Fibroblast of villous mesenchyme (primary cell): ENCODE measurements around the gene PPP2R2B. TPM values are rescaled to one million over a fixed set of nuclear protein-coding genes. Genes with fewer than 3 reads are reported as not detected.
A peak's percentile ranks its signal among the peaks of the same experiment; 100 is the strongest.

Experiments used
- DNase-seq: peaks from one replicate; pipeline ENCODE4 v3.0.0-alpha.2; 2010; ENCODE audit warnings: low read depth
- H3K4me3 ChIP-seq: 2 replicates; pipeline ENCODE4 v1.5.1; 2011; ENCODE audit warnings: low read depth, mild to moderate bottlenecking, low read length
- total RNA-seq: library from RNA; depleted of rRNA; stranded (reverse); fragments of >200 nt; gene quantifications from 2 replicates; pipeline ENCODE4 v1.2.3, GENCODE V29; 2012
- TF ChIP-seq, protein P1 (sequence below): IDR thresholded peaks from 2 replicates; pipeline ENCODE4 v1.5.1; 2012; ENCODE audit warnings: low read depth, mild to moderate bottlenecking, low read length; ENCODE audit not compliant: insufficient read depth

The PPP2R2B gene
- total RNA-seq, 1 donor: 2.2 TPM

DNA sequence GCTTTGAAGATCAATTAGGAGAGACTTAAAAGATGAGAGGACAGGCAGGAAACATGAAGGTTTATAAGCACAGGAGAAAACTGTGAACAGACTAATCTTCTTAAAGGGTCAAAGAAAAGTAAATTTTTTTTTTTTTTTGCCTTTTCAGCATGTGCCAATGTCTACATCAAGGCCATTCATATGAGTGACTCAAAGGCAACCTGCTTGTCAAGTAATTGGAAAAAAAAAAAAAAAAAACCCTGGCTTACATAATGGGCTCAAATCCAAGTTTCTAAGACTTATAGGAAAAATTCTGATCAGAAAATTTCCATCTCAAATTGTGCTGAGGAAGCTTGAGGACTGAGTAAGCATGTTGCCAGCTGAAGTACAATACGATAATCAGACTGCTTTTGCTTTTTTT is 15.9 kb downstream of the PPP2R2B start:
- H3K4me3 ChIP-seq: no peak overlapping the region
- TF ChIP-seq, protein P1, sequence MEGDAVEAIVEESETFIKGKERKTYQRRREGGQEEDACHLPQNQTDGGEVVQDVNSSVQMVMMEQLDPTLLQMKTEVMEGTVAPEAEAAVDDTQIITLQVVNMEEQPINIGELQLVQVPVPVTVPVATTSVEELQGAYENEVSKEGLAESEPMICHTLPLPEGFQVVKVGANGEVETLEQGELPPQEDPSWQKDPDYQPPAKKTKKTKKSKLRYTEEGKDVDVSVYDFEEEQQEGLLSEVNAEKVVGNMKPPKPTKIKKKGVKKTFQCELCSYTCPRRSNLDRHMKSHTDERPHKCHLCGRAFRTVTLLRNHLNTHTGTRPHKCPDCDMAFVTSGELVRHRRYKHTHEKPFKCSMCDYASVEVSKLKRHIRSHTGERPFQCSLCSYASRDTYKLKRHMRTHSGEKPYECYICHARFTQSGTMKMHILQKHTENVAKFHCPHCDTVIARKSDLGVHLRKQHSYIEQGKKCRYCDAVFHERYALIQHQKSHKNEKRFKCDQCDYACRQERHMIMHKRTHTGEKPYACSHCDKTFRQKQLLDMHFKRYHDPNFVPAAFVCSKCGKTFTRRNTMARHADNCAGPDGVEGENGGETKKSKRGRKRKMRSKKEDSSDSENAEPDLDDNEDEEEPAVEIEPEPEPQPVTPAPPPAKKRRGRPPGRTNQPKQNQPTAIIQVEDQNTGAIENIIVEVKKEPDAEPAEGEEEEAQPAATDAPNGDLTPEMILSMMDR: no peak
- DNase-seq: no peak

DNA sequence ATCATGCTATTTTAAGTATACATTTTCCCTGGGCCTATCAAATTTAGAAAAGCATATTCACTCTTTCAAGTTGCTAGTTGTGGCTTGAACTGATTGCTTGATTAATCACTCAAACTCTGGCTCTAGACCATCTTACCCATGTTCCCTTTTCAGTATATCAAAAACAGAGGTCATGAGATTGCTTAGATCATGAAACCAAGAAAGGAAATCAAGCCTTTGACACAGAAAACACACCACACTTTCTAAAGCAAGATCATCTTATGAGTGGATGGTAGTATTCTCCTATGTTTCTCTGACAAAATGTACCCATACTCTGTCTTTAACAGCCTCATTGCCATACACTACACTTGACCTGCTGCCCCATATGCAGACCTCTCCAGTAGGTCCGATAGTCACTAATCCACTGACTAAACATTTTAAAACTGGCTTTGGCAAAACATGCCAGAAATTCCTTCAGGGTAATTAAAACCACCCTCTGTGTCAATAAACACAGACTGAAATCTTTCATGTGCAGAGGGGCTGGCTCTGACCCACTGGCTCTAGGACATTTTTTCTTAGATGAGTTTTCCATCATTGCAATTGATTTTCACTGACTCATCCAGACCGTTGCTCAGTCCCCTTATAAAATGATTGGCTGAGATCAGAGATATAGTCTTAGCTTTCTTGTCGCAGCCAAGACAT is 18.2 kb downstream of the PPP2R2B start:
- DNase-seq: peak; percentile 66
- H3K4me3 ChIP-seq: no peak overlapping the region

DNA sequence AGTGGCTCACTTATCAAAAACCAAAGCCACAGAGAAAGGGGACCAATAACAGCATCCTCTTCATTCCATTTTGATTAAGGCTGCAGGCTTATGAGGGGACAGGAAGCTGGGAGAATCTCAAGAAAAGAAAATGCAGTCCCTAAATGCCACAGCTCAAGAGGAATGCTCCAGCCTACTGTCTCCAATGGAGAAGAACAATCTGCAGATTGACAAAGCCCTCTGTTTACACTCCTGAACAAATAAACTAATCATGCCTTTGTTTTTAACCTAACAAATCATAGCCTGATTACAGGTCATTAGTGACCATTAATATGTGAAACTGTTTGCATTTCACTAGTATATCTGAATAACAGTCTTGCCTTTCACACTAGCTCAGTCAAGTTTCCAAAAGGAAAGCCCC is 26.5 kb downstream of the PPP2R2B start:
- no peak for DNase-seq
- H3K4me3 ChIP-seq: no peak overlapping the region
- TF ChIP-seq, protein P1: no peak

More for the DNA sequence above, 18.2 kb downstream of the PPP2R2B start:
- TF ChIP-seq, protein P1: no peak

DNA sequence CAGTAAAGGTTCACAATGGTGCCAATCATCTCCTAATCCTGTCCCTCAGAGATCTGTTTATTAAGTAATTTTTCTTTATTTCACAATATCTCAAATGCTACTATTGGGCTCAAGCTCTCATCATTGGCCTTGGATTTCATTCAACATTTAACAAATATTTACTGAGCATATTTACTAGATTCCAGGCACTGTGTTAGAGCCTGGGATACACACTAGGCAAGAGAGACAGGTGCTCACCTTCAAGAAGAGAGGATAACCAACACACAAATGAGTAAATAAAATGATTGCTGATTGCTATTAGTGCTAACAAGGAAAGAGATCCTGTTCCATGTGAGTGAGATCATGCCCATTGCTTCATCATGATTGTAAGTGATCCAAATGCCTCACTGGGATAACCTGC is 27.4 kb downstream of the PPP2R2B start:
- DNase-seq: no peak

DNA sequence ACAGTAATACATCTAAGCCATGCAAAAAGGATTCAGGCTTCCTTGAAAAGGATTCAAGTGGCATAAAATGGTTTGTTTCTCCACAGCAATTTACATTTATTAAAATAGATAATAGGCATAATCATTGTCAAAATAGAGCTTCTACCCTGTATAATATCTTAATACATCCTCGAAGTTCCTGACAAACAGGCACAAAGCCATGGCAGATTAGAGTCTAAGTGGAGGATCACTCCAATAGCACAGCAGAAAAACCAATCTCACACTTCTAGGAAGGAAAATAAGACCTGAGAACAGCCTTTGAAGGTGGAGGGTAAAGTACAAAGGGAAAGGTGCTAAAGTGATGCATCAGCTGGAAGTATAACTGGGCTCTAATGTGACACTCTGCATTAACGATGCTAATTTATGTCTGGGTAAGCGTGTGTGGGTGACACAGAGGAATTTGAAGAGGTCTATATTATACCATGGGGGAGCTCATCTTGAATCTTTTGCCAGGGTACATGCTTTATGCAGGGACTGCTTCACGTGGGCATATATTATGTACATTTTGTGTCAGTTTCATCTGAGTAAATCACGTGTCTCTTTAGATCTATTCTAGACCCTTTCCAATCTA is 28.8 kb downstream of the PPP2R2B start:
- TF ChIP-seq, protein P1: no peak
- DNase-seq: no peak
- H3K4me3 ChIP-seq: no peak overlapping the region

More for the DNA sequence above, 27.4 kb downstream of the PPP2R2B start:
- TF ChIP-seq, protein P1: no peak
- no peak overlapping the region for H3K4me3 ChIP-seq

DNA sequence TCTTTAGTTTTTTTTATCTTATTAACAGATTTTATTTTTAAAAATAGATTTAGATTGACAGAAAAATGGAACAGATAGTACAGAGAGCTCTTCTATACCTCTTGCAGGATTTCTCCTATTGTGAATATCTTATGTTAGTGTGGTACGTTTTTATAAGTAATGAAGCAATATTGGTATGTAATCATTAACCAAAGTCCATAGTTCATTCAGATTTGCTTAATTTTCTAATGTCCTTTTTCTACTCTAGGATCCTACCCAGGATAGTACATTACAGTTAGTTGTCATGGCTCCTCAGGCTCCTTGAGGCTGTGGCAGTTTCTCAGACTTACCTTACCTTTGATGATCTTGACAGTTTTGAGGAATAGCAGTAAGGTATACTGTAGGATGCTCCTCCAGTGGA is 30.4 kb downstream of the PPP2R2B start:
- no peak overlapping the region for H3K4me3 ChIP-seq
- TF ChIP-seq, protein P1: no peak
- DNase-seq: no peak
